IPS-20b (cell line): ENCODE data around the gene FBXW8.

Experiments used
- H3K27ac ChIP-seq: one replicate; pipeline ENCODE4 v1.5.1; 2013; ENCODE audit warnings: low read length
- H3K27me3 ChIP-seq: 2 replicates; pipeline ENCODE4 v1.6.1; 2013; ENCODE audit warnings: mild to moderate bottlenecking, low read length, inconsistent platforms; ENCODE audit not compliant: insufficient read depth
- H3K36me3 ChIP-seq: 2 replicates; pipeline ENCODE4 v1.6.1; 2013; ENCODE audit warnings: low read depth, mild to moderate bottlenecking, inconsistent platforms, low read length, moderate library complexity; ENCODE audit not compliant: insufficient read depth
- H3K4me1 ChIP-seq: 2 replicates; pipeline ENCODE4 v1.6.1; 2013; ENCODE audit warnings: mild to moderate bottlenecking, control low read depth, inconsistent platforms, low read length, moderate library complexity; ENCODE audit not compliant: insufficient read depth
- H3K4me3 ChIP-seq: 2 replicates; pipeline ENCODE4 v1.5.1; 2013; ENCODE audit warnings: mild to moderate bottlenecking, low read length, inconsistent platforms
- H3K9ac ChIP-seq: 2 replicates; pipeline ENCODE4 v1.6.1; 2013; ENCODE audit warnings: low read depth, mild to moderate bottlenecking, inconsistent platforms, low read length, moderate library complexity
- H3K9me3 ChIP-seq: 2 replicates; pipeline ENCODE4 v1.6.1; 2013; ENCODE audit warnings: mild to moderate bottlenecking, low read depth, low read length, inconsistent platforms; ENCODE audit not compliant: insufficient read depth

Gene FBXW8

GRCh38 chr12:116878567-116879508 lies 31.9 kb upstream of the FBXW8 start:
- peaks cover 13% of the 10 kb centered on the region for H3K4me1 ChIP-seq
- H3K4me3 ChIP-seq = peak overlapping the region; percentile 84

GRCh38 chr12:116879509-116880212 lies 31.1 kb upstream of the FBXW8 start:
- H3K27me3 ChIP-seq = peaks cover 96% of the 10 kb centered on the region
- H3K9ac ChIP-seq = peak overlapping the region; percentile 6; the same call in 1 of the 2 replicates
- no peak overlapping the region for H3K27ac ChIP-seq
- no peaks in the 10 kb centered on the region for H3K36me3 ChIP-seq
- H3K9me3 ChIP-seq = peaks cover 2% of the 10 kb centered on the region; the same call in 1 of the 2 replicates
- peaks cover 13% of the 10 kb centered on the region for H3K4me1 ChIP-seq
- H3K4me3 ChIP-seq = peak overlapping the region; percentile 84

More at GRCh38 chr12:116878567-116879508, 31.9 kb upstream of the FBXW8 start:
- Histone ChIP-seq H3K27me3 (peaks cover 92% of the 10 kb centered on the region), H3K9ac (no peak overlapping the region), H3K27ac (no peak overlapping the region), H3K36me3 (no peaks in the 10 kb centered on the region), H3K9me3 (peaks cover 5% of the 10 kb centered on the region; the same call in 1 of the 2 replicates)

GRCh38 chr12:116880213-116880816 lies 30.4 kb upstream of the FBXW8 start:
- peak overlapping the region; percentile 84 for H3K4me3 ChIP-seq
- H3K9me3 ChIP-seq = no peaks in the 10 kb centered on the region; the same call in 1 of the 2 replicates
- peak overlapping the region; percentile 57; the same call in 1 of the 2 replicates for H3K9ac ChIP-seq
- peaks cover 96% of the 10 kb centered on the region for H3K27me3 ChIP-seq
- peaks cover 13% of the 10 kb centered on the region for H3K4me1 ChIP-seq
- H3K36me3 ChIP-seq = no peaks in the 10 kb centered on the region
- H3K27ac ChIP-seq = no peak overlapping the region

DNA sequence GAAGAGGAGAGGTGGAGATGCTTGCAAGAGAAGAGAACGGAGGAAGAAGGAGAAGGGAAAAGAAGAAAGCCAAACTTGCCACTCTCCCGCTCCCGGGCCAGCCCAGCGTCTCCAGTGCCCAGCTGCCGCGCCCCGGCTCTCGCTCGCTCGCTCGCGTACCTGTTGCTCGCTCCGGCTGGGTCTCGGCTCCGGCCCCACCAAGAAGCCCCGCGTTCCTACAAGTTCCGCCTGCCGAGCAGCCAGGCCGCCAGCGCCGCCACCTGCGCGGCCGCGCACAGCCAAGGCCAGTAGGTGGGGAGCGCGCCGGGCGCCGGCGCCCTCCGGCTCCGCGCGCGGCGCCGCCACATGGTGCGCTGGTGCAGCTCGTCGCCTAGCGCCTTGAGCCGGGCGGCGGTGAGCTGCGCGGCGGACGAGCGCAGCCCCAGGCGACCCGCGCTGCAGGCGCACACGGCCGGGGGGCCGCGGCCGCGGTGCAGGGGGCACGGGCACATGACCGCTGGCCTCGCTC lies 29.9 kb upstream of the FBXW8 start:
- Histone ChIP-seq H3K4me1 (peaks cover 11% of the 10 kb centered on the region), H3K36me3 (no peaks in the 10 kb centered on the region), H3K27ac (no peak overlapping the region), H3K27me3 (peaks cover 95% of the 10 kb centered on the region), H3K9me3 (no peaks in the 10 kb centered on the region; the same call in 1 of the 2 replicates), H3K9ac (peak overlapping the region; percentile 57; the same call in 1 of the 2 replicates), H3K4me3 (peak overlapping the region; percentile 84)

- Histone ChIP-seq H3K27me3 (peaks cover 91% of the 10 kb centered on the region), H3K9me3 (no peaks in the 10 kb centered on the region; the same call in 1 of the 2 replicates), H3K4me1 (peaks cover 10% of the 10 kb centered on the region), H3K36me3 (no peaks in the 10 kb centered on the region), H3K9ac (peak within 1 kb of the TSS; percentile 63), H3K27ac (no peak within 1 kb of the TSS), H3K4me3 (peak within 1 kb of the TSS; percentile 84)
These were observed 29.3 kb upstream of the FBXW8 start, which contains the start of gene HRK for GRCh38 chr12:116881325-116881876. Gene HRK, minus strand, starts transcription at chr12:116881441. Its CDS starts 134 bp downstream, at chr12:116881307.

GRCh38 chr12:116881877-116882507 lies 28.8 kb upstream of the FBXW8 start:
- Histone ChIP-seq H3K4me1 (peaks cover 10% of the 10 kb centered on the region), H3K27me3 (peaks cover 86% of the 10 kb centered on the region), H3K9ac (peak overlapping the region; percentile 63; the same call in 1 of the 2 replicates), H3K9me3 (no peaks in the 10 kb centered on the region; the same call in 1 of the 2 replicates), H3K4me3 (peak overlapping the region; percentile 84), H3K36me3 (no peaks in the 10 kb centered on the region), H3K27ac (no peak overlapping the region)

- Histone ChIP-seq H3K27me3 (peaks cover 78% of the 10 kb centered on the region), H3K36me3 (no peaks in the 10 kb centered on the region), H3K4me3 (peak overlapping the region; percentile 84; the same call in 1 of the 2 replicates), H3K27ac (no peak overlapping the region), H3K4me1 (peaks cover 10% of the 10 kb centered on the region), H3K9me3 (no peaks in the 10 kb centered on the region; the same call in 1 of the 2 replicates), H3K9ac (no peak overlapping the region)
These were observed 28.0 kb upstream of the FBXW8 start for GRCh38 chr12:116882742-116883141.

DNA sequence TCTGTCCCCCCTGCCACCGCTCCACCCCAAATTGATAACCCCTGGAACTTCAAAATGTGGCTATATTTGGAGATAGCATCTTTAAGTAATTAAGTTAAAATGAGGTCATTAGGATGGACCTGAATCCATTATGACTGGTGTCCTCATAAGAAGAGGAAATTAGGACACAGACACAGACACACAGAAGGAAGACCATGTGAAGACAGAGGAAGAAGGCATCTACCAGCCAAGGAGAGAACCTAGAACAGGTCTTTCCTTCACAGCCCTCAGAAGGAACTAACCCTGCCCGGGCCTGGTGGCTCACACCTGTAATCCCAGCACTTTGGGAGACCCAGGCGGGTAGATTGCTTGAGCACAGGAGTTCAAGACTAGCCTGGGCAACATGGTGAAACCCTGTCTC lies 25.9 kb upstream of the FBXW8 start:
- Histone ChIP-seq H3K27ac (no peak overlapping the region), H3K27me3 (peaks cover 57% of the 10 kb centered on the region)

DNA sequence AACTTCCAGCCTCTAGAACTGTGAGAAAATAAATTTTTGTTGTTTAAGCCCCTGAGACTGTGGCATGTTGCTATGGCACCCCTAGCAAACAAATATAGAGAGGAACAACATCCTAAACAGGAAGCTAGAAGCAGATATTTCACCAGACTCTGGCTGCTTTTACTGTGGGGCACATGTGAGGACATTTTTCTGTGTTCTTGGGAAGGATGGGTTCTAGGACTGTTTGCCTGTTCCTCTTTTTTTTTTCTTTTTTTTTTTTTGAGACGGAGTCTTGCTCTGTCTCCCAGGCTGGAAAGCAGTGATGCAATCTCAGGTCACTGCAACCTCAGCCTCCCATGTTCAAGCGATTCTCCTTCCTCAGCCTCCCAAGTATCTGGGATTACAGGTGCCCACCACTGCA lies 25.3 kb upstream of the FBXW8 start:
- Histone ChIP-seq H3K27ac (no peak overlapping the region), H3K27me3 (peaks cover 51% of the 10 kb centered on the region), H3K9ac (no peak overlapping the region), H3K4me3 (no peak overlapping the region), H3K9me3 (no peaks in the 10 kb centered on the region; the same call in 1 of the 2 replicates), H3K4me1 (peaks cover 9% of the 10 kb centered on the region), H3K36me3 (no peaks in the 10 kb centered on the region)

More for the DNA sequence above, 25.9 kb upstream of the FBXW8 start:
- H3K4me3 ChIP-seq = no peak overlapping the region
- H3K4me1 ChIP-seq = peaks cover 10% of the 10 kb centered on the region
- no peaks in the 10 kb centered on the region for H3K36me3 ChIP-seq
- H3K9me3 ChIP-seq = no peaks in the 10 kb centered on the region; the same call in 1 of the 2 replicates
- H3K9ac ChIP-seq = no peak overlapping the region

GRCh38 chr12:116887244-116887643 lies 23.5 kb upstream of the FBXW8 start:
- no peaks in the 10 kb centered on the region for H3K36me3 ChIP-seq
- peaks cover 5% of the 10 kb centered on the region for H3K4me1 ChIP-seq
- no peak overlapping the region for H3K9ac ChIP-seq
- no peak overlapping the region for H3K27ac ChIP-seq
- no peaks in the 10 kb centered on the region for H3K9me3 ChIP-seq
- peaks cover 35% of the 10 kb centered on the region for H3K27me3 ChIP-seq
- H3K4me3 ChIP-seq = no peak overlapping the region
